NCI-H82 (cell line): Measurements from ENCODE around the gene PLEKHG5.
A peak's percentile ranks its signal among the peaks of the same experiment; 100 is the strongest.

Experiments used
- DNase-seq: peaks from one replicate; lab custom pipeline; 2025; lab: John Stamatoyannopoulos, UW

The PLEKHG5 gene

DNA sequence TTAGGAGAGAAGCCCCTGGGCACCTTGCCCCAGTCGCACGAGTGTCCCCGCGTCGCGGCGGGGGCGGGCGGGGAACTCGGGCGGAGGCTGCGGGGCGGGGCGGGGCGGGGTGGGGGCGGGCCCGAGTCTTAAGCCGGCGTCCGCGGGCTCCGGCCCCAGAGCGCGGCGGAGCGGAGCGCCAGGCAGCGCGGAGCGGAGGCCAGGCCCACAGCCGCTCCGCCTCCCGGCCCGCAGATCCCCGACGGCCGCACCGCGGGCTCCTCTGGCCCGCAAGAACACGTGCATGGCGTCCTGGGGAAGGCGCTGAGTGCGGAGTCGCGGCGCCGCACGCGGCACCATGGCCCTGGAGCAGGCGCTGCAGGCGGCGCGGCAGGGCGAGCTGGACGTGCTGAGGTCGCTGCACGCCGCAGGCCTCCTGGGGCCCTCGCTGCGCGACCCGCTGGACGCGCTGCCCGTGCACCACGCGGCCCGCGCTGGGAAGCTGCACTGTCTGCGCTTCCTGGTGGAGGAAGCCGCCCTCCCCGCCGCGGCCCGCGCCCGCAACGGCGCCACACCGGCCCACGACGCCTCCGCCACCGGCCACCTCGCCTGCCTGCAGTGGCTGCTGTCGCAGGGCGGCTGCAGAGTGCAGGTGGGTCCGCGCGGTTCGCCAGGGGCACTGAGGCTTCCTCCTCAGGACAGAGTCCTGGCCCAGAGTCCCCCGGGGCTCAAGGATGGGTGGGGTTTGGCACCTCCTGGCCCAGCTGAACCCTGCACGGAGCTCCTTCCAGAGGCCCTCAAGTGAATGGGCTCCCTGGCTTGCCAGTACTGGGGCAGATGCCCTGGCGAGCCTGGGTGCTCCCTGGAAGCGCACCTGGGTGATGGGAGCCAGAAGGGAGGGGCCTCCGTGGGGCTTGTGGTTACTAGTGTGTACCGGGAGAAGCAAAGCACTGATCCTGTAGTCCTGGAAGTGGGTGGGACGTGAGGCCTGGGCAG lies 66.6 kb downstream of the PLEKHG5 start, which contains the start of gene ESPN:
Gene ESPN, plus strand, starts transcription at position 158 of the 975 bp plus-strand sequence. Its CDS starts 180 bp downstream, at position 338.
- peak; percentile 61 for DNase-seq

DNA sequence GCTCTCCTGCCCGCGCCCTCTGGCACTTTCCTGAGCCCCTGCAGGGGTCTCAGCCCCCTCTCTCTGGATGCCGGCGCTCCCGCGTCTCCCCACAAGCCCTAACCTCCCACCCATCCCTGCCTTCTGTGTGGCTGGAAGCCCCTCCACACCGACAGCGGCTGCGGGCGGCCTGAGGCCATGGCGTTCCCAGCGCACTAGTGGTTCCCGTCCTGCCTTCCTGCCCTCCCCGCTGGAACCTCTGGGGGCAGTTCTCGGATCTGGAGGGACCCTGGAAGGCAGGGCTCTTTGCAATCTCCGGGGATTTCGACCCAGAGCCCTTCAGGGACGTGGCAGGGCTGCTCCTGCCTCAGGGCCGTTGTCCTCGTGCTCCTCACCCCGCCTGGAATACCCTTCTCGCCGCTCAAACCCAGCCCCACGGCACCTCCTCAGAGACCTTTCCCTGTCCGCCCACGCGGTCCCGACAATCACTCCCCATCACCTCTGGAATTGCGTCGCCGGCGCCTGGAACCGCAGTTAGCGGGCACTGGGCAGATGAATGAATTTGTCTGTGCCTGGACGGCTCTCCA lies 67.4 kb downstream of the PLEKHG5 start:
- DNase-seq, result peak; percentile 49

DNA sequence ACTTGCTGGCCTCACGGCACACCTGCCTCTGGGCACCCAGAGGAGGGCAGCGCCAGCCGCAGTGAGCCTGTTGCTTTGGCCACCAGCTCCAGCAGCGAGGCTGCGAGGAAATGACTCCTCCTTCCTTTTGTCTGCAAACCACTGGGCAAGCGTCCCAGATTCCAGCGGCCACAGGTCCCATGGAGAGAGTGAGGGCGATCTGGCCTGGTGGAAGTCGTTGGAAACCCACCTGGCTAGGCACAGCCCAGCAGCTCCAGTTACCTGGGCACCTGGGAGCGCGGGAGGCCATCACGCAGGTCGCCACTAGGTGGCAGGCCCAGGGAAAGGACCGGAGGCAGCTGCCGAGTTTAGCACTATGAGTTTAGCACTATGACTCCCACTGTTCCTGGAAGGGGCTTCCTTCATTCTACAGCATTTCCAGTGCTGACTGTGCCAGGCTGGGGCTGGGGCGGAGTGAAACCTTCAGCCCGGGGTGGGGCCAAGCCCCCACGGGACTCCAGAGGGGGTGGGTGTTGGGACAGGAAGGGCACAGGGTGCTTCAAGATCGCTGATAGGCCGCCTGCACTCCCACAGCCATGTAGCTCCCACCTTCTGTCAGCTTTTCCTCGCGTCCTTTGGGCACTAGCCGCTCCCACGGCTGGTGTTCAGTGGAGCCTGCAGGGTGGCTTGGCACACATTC lies 68.0 kb downstream of the PLEKHG5 start:
- DNase-seq, result peak; percentile 80

DNA sequence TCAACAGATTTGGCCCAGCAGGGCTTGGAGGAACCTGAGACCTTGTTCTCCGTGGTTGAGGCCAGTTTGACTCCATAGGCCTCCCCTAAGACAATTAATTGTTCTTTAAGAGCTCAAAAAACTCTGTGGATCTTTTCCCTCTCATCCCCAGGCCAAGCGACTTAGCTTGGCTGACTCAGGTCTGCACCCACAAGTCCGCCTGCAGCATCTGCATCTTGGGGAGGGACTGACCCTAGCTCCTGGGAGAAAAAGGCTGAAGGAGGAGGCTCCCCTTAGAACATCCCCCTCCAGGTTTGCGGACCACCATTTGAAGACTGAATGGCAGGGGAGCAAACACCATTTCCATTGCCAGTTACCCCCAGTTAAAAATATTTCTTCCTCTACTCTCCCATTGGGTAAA lies 70.2 kb downstream of the PLEKHG5 start:
- DNase-seq, result peak; percentile 52

DNA sequence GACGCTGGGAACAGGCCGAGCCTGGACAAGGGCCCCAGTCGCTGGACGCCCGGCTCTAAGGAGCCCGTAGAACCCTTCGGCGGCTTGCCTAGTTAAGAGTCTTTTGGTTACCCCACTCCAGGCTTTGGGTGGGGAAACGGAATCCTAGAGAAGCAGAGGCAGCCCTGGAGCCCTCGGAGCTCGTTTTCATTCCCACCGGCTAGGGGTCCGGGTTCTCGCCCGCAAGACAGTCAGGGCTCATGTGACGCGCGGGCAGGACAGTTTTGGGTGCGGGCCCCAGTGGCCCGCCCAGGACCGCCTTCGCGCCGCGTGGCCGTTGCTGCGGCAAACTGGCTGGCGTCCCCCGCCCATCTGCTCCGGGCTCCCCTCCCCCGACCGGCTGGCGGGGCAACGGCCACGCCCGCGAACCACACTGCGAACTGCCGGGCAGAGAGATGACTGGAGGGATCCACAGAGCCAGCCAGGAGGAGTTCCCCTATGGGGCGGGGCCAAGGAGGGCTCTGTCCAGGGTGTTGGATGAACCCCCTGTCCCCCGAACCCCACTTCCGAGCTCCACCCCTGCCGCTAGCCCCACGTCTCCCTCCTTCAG lies 70.9 kb downstream of the PLEKHG5 start:
- peak; percentile 62 for DNase-seq

DNA sequence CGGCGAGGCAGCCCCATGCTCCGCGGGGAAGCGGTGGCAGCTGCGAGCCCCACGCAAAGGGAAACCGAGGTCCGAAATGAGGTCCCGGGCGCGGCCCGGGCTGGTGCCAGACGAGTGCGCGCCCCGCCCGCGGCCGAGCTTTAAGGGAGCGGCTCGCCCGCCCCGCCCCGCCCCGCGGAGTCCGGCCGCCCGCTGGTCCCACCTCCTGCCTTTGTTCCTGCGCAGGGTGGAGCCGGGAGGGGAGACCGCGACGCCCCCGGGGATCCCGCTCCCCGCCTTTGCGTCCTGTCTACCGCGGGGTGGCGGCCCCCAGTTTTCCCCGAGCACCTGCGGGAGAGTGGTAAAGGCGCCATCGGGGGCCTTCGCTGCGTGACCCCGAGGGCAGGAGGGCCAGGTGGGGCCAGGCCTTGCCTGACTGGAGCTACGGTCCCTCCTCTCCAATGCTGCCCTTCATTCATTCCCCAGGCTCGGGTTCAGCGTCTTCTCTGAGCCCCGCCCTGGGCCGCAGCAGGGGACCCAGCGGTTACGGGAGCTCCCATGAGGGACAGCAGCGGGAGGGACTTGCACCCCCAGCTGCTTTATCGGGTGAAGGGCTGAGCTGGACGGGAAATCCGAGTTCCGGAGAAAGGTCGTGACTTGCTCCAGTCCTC lies 71.5 kb downstream of the PLEKHG5 start, which contains the start of gene HES2:
Gene HES2, minus strand, starts transcription at position 116 of the 650 bp plus-strand sequence. Its CDS starts 99 bp downstream, at position 17.
- DNase-seq, result peak; percentile 50

DNA sequence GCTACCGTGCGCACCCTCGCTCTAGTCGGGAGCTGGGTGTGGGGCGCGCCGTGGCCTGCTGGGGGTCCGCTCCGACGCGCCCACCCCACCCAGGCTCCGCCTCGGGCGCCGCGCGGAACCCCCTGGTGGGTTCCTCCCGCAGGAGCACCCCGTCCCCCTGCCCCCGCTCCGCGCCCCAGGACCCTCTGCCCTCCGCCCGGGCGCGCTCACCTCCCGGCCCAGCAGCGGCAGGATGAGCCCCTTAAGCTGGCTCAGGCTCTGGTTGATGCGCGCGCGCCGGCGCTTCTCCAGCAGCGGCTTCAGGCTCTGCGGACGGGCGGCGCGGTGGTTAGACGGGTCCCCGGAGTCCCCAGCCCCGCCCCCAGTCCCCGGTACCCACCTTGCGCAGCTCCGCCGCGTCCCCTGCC lies 72.1 kb downstream of the PLEKHG5 start:
- peak; percentile 65 for DNase-seq

DNA sequence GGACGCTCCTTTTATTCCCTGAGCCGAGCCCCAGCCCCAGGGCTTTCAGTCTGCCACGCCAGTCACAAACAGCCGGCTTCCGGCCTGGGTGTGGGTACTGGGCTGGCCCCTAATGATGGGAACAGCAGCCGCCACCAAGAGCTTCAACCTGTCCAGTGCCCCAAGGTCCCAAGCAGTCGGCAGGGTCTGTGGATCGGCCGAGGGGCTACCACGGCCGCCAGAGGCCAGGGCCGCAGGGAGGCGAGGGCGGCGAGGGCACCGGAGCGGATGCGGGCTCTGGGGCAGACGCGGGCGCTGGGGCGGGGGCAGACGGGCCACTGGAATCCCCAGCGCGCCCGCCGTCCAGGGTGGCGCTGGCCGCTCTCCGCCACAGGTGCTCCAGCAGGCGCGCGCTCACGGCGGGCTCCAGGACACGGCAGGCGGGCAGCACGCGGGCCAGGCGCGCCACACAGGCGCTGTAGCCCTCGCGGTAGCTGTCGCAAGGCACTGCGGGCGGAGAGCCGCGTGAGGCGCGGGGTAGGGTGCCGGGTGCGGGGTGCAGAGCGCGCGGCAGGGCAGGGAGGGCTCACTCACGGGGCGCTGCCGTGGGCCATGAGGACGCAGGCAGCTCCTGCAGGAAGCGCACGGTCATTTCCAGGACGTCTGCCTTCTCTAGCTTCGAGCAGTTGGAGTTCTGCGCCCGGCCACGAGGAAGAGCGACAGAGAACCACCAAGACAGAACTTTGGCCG lies 72.6 kb downstream of the PLEKHG5 start:
- DNase-seq, result no peak

DNA sequence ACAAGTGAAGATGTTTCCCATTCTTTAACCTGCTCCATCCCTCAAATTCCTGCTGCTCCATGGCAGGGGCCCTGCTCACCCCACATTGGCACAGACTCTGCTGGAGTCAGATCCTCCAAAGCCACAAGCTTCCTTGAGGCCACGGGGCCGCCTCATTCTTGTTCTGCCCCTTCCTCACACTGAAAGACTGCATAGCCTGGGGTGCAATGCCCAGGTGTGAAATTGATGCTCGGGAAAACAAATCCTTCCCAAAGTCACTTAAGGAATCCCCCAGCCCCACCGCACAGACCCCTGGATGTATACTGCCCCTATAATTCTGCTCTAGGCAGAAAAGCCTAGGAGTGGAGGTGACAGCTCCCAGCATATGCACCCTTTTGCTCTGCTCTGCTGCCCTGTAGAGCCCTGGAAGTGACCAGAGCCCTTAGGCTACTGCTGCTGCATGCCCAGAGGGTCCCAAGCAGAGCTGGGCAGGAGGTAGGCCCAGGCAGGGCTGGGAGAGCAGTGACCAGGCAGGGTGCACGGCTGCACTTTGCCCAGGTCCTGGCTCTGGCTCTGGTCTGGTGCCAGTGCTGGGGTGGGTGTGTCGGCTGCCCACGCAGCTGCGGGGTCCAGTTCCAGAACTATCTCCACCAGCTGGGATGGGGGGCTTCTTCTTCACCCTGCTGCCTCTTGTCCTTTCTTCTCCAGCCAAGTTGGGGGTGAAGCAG lies 73.4 kb downstream of the PLEKHG5 start:
- DNase-seq, result no peak
